Panc1 (cell line): ENCODE measurements around the gene NPR3.

Experiments
- SIN3A ChIP-seq: IDR thresholded peaks from 2 replicates; pipeline ENCODE4 v1.6.1; 2012; ENCODE audit warnings: low read depth, mild to moderate bottlenecking, low read length, moderate library complexity, borderline replicate concordance; ENCODE audit not compliant: insufficient read depth
- TCF7L2 ChIP-seq: IDR thresholded peaks from 2 replicates; pipeline ENCODE4 v1.6.1; 2011; ENCODE audit warnings: mild to moderate bottlenecking, low read depth, low read length, inconsistent platforms
- TF ChIP-seq, protein P1 (sequence below): fragments of 450-650 bp; IDR thresholded peaks from 2 replicates; pipeline ENCODE4 v1.5.1; 2017; ENCODE audit warnings: mild to moderate bottlenecking

DNA sequence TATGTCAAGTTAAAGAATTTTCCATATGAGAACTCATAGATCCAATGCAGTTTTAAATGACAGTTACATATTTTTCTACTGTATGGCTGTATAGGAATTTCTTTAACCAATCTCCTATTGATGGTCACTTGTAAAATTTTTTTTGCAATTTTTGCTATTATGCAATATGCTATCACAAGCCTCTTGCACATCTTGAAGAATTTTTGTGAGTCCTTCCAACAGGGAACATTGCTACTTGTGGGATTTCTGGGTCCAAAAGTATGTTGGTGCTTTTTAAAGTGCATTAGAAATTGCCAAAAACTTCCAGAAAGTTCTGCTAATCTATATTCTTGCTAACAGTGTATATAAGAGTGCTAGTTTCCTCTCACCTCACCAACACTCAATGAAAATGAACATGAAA, 65.1 kb downstream of the NPR3 start:
- TF ChIP-seq, protein P1, sequence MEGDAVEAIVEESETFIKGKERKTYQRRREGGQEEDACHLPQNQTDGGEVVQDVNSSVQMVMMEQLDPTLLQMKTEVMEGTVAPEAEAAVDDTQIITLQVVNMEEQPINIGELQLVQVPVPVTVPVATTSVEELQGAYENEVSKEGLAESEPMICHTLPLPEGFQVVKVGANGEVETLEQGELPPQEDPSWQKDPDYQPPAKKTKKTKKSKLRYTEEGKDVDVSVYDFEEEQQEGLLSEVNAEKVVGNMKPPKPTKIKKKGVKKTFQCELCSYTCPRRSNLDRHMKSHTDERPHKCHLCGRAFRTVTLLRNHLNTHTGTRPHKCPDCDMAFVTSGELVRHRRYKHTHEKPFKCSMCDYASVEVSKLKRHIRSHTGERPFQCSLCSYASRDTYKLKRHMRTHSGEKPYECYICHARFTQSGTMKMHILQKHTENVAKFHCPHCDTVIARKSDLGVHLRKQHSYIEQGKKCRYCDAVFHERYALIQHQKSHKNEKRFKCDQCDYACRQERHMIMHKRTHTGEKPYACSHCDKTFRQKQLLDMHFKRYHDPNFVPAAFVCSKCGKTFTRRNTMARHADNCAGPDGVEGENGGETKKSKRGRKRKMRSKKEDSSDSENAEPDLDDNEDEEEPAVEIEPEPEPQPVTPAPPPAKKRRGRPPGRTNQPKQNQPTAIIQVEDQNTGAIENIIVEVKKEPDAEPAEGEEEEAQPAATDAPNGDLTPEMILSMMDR, result no peak
- no peak for TF ChIP-seq TCF7L2
- TF ChIP-seq SIN3A, result no peak
